ENCODE data around the gene UTP25.

The UTP25 gene

GRCh38 chr1:209805875-209806760 lies 21.7 kb upstream of the UTP25 start, which contains the start of gene IRF6:
Gene IRF6, minus strand, starts transcription at chr1:209806142. Its CDS starts 4,729 bp downstream, at chr1:209801413.
- peak; percentile 24 for DNase-seq

GRCh38 chr1:209807509-209807908 lies 20.3 kb upstream of the UTP25 start:
- no peak for DNase-seq

DNA sequence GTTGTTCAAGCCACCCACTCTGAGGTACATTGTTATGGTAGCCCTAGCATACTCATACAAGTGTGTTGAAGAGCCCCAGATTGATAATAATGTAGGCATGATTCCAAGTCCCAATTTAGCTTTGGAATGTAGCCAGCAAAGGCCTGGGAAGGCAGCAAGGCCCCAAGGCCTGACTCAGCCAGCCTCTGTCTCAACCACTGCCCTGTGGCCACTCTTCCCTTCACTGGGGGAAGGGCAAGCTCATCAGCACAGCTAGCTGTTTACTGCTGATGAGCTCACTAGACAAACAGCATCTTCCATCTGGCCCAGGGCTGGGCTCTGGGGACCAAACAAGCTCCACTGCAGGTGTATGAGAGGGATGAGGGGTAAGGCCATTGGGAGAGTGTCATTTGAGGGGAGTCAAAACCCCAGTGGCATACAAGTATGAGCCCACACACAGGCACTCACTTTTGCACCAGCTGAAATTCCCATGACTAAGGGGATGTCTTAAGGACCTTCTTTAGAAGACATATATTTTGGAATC lies 19.7 kb upstream of the UTP25 start:
- DNase-seq, result no peak

- DNase-seq, result no peak
These were observed 18.2 kb upstream of the UTP25 start for GRCh38 chr1:209809611-209810010.

- no peak for DNase-seq
These were observed 17.0 kb upstream of the UTP25 start for GRCh38 chr1:209810783-209811182.

DNA sequence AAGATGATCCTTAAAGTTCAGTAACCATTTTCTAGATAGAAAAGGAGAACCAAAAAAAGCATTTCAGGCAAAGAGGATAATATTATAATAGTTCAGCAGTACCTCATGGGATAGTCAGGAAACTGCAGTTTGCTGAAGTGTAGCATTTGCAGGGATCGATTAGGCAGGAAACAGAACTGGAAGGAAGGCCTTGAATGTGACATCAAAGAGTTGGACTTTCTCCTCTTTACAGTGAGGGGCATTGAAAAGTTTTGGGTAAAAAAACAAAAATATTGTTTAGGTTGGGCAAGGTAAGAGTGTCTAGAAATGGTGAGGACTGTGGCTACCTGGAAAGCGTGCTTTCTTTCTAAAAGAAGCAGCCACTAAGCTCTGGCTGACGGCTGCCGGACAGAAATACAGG lies 13.9 kb upstream of the UTP25 start:
- DNase-seq, result no peak

- no peak for DNase-seq
These were observed 12.3 kb upstream of the UTP25 start for GRCh38 chr1:209815490-209815889.

GRCh38 chr1:209815931-209816341 lies 11.8 kb upstream of the UTP25 start:
- no peak for DNase-seq

DNA sequence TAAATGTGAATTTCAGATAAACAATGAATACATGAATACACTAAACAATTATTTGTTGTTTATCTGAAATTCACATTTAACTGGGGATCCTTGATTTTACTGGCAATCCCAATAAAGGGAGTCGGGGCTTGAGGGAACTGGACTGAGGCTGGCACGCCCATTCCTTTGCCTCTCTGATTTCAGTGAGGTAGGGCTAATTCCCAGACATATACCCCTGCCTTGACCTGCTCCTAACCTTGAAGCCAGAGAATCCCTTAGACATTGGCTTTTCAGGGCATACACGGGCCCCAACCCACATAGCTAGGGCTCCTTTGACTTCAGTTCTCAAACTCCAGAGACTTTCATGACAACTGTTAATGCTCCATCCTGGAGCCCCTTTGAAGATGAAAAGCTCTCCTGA lies 10.8 kb upstream of the UTP25 start:
- no peak for DNase-seq

DNA sequence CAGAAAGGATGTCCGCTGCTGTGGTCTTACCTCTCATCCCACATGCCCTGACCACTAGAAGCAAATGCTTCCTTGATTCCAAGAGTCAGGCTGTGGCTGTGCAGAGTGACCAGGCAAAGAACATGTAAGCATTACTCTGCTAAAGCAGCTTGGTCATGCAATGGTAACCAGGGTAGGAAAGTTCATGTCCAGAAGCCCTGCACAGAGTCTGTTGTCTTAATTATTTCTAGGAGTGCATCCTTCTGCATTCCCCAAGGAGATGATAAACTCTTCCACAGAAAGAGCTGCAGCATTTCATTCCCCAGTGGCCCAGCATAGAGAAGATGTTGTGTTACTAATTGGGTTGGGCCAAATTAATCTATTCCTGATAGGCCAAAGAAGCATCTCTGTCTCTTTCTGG lies 10.1 kb upstream of the UTP25 start:
- DNase-seq, result no peak

GRCh38 chr1:209819058-209819457 lies 8.7 kb upstream of the UTP25 start:
- DNase-seq, result no peak

GRCh38 chr1:209820986-209821385 lies 6.8 kb upstream of the UTP25 start:
- no peak for DNase-seq

- no peak for DNase-seq
These were observed 5.1 kb upstream of the UTP25 start for GRCh38 chr1:209822706-209823105.

DNA sequence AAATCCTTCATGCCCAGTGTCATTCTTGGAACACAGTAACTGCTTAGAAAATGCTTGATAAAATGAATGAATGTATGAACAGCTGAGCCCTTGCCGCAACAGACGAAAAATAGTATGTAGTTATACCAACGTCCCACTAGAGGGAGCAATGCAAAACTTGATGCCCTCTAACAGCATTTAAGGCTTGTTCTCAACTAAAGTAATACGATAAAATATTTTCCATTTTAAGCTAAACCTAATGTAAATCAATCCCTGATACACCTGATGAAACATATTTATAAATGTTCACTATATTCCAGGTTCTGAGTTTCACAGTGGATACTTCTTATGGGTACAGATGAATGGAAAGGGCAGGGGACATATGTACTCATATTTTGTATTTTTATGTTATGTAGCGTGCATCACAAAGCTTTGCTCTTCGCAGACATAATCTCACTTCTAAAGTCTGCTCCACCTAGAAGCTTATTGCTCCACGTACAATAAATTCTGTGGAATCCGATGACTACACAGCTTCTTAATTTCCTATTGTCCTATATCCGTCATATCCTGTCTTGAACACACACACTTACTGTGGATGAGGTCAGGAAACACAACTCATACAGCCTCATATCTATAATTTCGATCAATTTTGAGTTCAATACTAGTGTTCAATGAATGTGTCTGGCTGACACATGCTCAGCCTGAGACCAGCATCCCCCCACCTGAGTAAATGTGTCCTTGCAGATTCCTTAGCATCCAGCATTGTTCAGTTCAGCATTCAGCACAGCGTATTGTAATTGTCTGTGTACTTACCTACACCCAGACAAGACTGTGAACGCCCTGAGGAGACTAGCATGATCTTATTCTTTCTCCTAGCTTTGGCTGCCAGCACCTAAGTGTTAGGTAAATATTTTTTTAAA lies 4.4 kb upstream of the UTP25 start:
- DNase-seq, result peak; percentile 61

GRCh38 chr1:209825591-209826434 lies 2.0 kb upstream of the UTP25 start:
- no peak for DNase-seq

DNA sequence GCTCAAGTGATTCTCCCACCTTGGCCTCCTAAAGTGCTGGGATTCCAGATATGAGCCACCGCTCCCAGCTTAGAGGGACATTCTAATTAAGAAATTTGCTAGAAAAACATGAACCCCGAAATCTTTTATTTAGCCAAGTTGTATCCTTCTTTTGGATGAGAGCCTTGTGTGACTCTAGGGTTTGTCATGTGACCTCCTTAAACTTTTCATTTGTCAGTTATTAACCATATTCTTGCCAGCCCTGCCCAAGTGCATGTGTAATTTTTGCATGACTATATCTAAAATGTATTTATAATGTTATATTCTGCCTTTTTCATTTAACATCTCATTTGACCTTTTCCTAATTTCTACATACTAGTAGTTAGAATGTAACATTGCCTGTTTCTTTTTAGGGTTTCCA lies 1.9 kb downstream of the UTP25 start:
- no peak for DNase-seq

DNA sequence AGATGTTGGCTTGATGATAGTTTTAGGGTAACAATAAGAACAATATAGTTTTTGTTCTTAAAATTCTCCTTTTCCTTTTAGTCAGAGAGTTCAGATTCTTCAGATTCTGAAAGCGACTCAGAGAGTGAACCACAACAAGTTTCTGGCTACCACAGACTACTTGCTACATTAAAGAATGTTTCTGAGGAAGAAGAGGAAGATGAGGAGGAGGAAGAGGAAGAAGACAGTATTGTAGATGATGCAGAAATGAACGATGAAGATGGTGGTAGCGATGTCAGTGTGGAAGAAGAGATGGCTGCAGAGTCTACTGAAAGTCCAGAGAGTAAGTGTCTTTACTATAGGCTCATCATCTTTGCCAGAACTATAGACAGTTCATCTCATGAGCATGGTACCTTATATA lies 3.0 kb downstream of the UTP25 start:
- DNase-seq, result no peak

GRCh38 chr1:209831615-209832014 lies 3.8 kb downstream of the UTP25 start:
- no peak for DNase-seq

DNA sequence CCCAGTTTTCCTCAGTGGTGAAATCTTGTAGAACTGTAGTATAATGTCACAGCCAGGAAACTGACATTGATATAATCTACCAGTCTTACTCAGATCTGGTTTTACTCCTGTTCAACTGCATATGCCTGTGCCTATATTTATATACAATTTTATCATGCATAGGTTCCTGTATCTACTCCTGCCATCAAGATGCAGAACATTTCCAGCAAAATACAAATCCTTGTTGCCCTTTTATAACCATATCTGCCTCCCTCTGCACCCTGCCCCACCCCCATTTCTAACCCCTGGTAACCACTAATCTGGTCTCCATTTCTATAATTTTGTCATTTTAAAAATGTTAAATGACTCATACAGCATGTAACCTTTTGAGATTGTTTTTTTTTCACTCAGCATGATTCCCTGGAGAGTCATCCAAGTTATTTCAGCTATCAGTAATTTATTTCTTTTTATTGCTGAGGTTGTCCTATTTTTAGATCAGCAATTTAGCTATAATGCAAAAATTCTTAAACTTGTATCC lies 8.1 kb downstream of the UTP25 start:
- DNase-seq, result peak; percentile 39

DNA sequence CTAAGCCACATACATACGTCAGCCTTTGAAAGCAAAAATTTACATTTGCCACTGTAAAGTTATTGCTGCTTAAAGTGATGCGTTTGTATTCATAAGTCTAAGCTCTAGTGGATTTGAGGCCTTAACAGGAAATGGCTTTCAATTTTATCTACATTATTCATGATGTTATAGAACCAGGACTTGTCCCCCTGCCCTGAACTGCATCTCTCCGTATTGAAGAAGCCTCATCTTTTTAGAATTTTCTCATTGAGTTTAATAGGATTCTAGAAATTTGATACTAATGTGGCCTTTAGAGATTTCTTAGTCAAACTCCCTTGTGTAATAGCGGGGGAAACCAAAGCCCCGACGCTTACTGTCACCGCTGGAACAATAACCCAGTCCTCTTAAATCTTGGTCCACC lies 9.9 kb downstream of the UTP25 start:
- no peak for DNase-seq

- no peak for DNase-seq
These were observed 10.8 kb downstream of the UTP25 start for GRCh38 chr1:209838537-209838936.

- peak; percentile 8 for DNase-seq
These were observed 12.2 kb downstream of the UTP25 start for GRCh38 chr1:209839875-209840546.
